Measurements from ENCODE around the gene COX18.

Gene COX18

DNA sequence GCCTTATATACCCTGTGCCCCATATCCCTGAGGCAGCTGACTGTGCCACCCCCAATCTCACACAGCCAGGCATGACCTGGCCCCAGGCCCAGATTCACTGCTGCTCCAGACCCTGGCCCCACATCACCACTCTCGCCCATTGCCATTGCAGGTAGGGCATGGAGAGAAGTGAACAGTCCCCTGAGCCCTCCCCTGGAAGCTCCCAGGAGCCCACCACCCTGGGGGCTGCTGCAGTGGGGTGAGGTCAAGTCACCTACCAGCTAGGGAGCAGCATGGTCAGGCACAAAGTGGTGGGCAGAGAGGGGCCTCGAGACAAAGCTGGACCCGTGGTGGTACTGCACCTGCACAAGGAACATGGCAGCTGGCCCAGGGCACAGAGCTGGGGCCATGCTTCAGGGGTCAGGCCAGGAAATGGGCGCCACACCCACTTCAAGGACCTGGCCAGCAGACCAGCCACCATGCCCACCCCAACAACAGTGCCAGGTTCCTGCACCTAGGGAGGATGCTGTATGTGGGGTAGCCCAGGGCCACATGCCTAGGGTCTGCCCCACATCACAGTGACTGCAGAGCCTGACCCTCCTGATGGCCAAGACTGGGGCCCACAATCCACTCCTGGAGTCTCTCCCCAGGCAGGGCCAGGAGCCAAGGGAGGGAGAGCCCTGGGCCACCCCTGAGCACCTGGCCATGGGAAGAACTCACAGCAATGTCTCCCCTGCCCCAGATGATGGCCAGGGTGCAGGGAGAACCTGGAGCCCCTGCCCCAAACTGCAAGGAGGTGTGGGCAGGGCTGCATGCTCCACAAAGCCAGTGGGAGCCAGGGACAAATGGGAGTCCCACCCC lies 58.5 kb downstream of the COX18 start:
- H3K4me3 ChIP-seq (ENCODE audit: low read depth, low read length): no peak overlapping the region
- no peak for DNase-seq
- no peaks in the 10 kb centered on the region for H3K27me3 ChIP-seq (replicated peaks)
- in situ Hi-C loops (cut with HindIII; ENCODE audit: low pct_ligation_motif_present, low sequenced_read_pairs): no loop called here
- H3K27ac ChIP-seq: no peak overlapping the region
- TF ChIP-seq, protein P1, sequence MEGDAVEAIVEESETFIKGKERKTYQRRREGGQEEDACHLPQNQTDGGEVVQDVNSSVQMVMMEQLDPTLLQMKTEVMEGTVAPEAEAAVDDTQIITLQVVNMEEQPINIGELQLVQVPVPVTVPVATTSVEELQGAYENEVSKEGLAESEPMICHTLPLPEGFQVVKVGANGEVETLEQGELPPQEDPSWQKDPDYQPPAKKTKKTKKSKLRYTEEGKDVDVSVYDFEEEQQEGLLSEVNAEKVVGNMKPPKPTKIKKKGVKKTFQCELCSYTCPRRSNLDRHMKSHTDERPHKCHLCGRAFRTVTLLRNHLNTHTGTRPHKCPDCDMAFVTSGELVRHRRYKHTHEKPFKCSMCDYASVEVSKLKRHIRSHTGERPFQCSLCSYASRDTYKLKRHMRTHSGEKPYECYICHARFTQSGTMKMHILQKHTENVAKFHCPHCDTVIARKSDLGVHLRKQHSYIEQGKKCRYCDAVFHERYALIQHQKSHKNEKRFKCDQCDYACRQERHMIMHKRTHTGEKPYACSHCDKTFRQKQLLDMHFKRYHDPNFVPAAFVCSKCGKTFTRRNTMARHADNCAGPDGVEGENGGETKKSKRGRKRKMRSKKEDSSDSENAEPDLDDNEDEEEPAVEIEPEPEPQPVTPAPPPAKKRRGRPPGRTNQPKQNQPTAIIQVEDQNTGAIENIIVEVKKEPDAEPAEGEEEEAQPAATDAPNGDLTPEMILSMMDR (IDR thresholded peaks at IDR 0.05; ENCODE audit: low read depth, low read length, missing control alignments): no peak
- H3K36me3 ChIP-seq (replicated peaks): no peaks in the 10 kb centered on the region

DNA sequence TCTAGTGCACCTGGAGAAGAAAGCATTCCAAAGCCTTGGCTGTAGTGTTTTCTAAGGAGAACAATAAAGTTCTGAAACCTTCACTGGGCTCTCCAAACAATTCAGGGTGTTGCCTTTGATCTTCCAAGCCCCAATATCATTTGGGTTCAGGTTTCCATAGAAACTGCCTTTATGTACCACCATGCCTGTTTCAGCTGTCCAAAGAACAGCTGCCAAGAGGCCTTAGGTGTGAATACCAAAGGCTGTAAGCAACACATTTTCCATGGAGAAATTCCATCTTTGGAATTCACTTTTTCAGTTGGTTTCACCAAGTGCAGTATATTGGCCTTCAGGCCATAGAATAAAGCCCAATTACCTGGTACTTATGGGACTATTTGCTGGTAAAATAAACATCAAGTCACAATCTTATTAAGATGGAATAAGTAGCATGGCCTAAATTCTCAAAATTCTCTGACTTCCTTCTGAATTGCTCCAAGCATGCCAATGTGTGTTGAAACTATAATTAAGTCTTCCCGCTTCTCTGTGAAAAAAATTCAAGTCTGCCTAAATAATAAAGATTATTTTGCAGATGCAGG lies 61.9 kb downstream of the COX18 start:
- DNase-seq: no peak
- TF ChIP-seq, protein P1 (IDR thresholded peaks at IDR 0.05; ENCODE audit: low read depth, low read length, missing control alignments): no peak
- H3K4me3 ChIP-seq (ENCODE audit: low read depth, low read length): no peak overlapping the region
- no peaks in the 10 kb centered on the region for H3K27me3 ChIP-seq (replicated peaks)
- no peaks in the 10 kb centered on the region for H3K36me3 ChIP-seq (replicated peaks)
- in situ Hi-C loops (cut with HindIII; ENCODE audit: low pct_ligation_motif_present, low sequenced_read_pairs): no loop called here
- no peak overlapping the region for H3K27ac ChIP-seq

DNA sequence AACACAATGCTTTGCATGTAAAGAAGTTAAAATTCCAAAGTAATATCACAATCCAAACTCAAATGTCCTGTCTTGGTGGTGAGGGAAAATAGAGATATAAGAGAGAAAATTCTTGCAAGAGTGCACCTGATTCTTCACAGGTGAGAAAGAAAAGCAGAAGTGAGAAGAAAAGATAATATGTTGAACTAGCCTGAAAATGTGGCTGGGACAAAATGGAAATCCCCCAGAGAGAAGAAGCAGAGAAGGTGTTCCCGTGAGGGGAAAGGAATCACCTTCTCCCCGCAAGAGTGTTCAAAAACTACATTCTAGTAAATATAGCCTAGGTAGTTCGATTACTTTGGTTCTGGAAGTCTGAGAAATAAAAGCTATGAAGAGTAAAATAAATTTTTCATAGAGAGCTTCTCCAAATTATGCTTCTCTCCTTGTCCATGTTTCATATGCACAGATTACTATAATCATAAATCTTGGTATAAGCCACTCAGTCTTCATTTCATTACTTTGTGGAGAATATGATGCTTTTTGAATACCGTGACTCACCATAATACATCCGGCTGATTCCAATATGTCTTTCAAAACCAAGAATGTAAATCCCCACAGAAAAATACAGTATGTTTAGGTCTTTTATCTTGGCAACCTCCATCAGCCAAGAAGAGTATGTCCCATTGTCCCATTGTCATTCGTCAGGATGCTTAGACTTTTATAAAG lies 63.1 kb downstream of the COX18 start:
- Histone ChIP-seq H3K27me3 (replicated peaks) (no peaks in the 10 kb centered on the region), H3K36me3 (replicated peaks) (no peaks in the 10 kb centered on the region), H3K27ac (no peak overlapping the region), H3K4me3 (ENCODE audit: low read depth, low read length) (no peak overlapping the region)
- in situ Hi-C loops (cut with HindIII; ENCODE audit: low pct_ligation_motif_present, low sequenced_read_pairs): no loop called here
- no peak for DNase-seq
- TF ChIP-seq, protein P1 (IDR thresholded peaks at IDR 0.05; ENCODE audit: low read depth, low read length, missing control alignments): no peak

DNA sequence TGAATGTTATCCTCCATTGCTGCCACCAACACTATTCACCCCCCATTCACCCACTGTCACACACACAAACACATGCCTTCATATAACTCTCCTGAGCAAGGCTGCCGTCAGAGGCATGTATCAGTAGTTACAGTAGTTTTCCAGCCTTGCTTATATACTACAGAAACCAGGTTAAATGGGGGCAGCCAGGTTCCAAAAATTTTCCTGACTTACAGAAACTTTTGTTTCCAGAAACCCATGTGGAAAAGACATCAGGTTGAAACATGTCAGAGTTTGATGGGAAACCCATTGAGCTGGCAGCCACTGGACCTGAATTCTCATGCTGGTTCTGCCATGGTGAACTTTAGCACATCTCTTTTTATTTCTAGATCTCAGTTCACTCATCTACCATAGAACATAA lies 64.0 kb downstream of the COX18 start:
- H3K4me3 ChIP-seq (ENCODE audit: low read depth, low read length): no peak overlapping the region
- in situ Hi-C loops (cut with HindIII; ENCODE audit: low pct_ligation_motif_present, low sequenced_read_pairs): no loop called here
- H3K27me3 ChIP-seq (replicated peaks): no peaks in the 10 kb centered on the region
- no peaks in the 10 kb centered on the region for H3K36me3 ChIP-seq (replicated peaks)
- no peak for DNase-seq
- TF ChIP-seq, protein P1 (IDR thresholded peaks at IDR 0.05; ENCODE audit: low read depth, low read length, missing control alignments): no peak
- H3K27ac ChIP-seq: no peak overlapping the region
